DMS79 (cell line): Measurements from ENCODE around the gene TMEM54.

Experiments used
- DNase-seq: peaks from one replicate; lab custom pipeline; 2025; lab: John Stamatoyannopoulos, UW

TMEM54 gene

DNA sequence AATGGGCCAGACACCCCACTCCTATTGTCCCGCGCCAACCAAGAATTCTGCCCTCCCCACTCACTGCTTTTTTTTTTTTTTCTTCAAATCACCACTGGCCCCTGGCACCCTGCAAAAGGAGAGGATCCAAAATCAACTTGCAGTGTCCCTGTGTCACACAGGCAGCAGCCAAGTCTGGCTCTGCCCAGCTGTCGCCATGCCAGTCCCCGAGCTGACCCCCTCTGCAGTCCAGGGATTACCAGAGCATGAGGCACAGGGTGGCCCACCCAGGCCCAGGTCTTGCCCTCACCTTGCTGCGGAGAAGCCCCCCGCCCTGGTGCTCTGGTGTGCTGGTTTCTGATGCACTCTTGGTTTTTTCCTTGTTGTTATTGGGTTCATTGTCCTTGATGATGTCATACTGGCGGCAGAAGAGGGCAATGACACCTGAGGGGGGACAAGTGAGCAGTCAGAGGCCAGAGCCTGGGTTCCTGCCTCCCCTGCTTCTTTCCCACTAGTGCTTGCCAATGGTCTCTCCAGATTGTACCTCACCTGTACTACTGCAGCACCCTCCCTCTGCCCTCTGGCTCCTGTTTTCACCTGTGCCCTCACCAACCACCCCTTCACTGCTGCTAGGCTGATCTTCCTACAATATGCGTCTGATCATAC lies 36.7 kb downstream of the TMEM54 start:
- no peak for DNase-seq

DNA sequence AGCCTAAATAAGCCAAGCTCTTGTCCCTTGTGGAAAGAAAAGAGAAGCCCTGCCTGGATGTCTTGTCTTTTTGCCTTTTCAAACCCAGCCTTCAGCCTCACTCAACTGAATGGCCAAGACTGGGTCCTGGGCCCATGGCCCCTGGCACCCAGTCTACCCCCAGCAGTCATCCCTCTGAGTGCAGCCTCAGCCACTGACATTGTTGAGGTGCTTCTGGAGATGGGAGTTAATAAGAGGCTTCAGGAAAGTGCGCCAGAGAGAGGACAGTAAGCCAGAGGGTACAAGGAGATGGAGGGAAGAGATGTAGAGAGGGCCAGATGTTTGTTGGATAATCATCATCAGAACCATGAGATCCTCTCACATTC lies 37.3 kb downstream of the TMEM54 start:
- no peak for DNase-seq

DNA sequence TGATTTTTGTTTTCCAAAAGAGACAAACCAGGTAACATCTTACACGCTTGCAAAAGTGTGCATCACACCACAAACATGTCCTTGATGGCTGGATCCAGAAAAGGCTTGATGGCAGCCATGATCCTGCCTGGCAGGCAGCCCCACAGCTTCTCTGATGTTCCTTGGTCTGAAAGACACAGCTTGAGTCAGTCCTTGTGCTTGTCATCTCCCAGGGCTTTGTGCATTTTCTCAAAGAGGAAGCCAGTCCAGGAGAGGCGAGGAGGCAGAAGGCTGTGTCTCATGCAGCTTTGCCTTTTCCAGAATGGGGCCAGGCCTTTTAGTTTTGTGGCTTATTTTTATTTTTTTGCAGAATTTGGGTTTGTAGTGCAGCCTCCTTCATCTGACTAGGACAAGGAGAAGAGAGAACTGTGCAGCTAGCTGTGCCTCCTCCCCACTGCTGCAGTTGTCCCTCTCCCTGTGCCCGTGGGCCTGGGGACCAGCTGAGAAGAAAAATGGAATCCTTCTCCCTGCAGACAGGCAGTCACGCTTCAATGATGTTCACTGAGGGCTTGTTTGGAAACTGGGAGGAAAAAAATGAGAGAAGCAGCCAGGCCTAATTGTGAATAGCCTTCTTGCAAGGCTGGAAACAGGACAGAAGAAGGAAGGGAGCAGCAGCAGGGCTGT lies 37.8 kb downstream of the TMEM54 start:
- no peak for DNase-seq

DNA sequence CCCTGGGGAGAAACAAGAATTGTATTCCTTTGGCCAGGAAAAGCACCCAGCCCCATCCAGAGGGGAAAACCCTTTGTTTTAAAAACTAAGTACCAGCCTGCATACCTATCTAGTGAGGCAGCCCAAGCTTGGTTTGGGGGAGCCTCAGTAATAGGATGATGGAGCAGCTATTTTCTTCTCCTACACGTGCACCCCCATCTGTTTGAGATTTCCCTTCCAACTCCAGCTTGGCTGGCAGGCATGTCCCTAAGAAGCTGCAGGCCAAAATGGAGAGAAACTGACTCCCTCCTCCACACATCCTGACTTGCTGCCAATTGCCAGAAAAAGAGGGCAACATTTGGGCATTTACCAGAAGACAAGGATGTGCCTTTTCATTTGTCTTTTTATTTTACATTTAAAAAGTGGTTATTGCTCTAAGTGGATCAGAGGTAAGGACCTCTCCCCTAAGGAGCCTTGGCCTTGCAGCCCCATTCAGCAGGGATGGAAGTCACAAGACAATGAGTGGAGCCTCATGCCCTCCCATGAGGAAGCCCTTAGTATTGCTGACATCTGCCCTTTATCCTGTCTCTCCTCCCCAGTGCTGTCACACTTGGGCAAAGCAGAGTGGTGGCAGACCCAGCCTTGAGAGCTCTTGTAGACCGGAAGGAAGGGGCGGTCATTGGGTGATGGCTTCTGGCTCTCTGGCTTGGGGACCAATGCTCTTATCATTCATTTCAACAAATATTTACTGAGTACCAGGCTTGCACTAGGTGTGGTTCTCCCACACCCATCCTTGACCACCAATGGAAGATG lies 39.1 kb downstream of the TMEM54 start:
- DNase-seq: no peak

DNA sequence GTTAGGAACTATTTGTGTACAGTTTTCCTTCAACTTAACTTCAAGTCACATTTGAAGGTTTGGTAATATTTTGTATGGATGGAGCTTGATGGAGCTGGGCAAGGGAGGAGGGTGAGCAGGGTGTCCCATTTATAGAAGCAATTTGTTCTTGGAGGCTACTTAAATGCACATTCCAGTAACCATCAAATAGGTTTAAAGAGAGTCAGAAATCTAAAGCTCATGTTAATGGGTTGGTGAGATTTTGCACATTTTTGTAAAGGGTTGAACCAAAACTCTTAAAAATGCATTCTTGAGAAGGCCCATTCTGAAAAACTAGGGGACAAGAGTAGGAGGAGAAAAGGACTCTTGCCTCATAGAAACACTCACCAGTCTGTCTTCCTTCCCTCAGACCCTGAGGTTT lies 40.6 kb downstream of the TMEM54 start:
- no peak for DNase-seq

DNA sequence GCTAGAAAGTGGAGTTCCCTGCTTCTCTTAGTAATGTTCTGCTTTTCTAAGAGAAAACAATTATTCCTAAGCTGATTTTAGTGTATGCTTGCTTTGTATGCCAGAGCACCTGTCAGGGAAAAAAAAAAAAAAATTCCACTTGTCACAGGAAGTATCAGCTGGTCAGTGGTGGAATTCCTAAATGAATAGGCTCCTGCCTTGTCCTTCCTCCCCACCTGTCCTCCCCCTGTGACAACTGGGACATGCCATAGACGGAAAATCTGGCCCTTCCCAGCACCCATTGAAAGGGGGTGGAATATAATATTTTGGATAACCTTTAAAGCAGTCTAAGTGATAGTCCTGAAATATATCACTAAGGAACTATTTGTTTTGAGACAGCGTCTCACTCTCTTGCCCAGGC lies 41.3 kb downstream of the TMEM54 start:
- DNase-seq: no peak

DNA sequence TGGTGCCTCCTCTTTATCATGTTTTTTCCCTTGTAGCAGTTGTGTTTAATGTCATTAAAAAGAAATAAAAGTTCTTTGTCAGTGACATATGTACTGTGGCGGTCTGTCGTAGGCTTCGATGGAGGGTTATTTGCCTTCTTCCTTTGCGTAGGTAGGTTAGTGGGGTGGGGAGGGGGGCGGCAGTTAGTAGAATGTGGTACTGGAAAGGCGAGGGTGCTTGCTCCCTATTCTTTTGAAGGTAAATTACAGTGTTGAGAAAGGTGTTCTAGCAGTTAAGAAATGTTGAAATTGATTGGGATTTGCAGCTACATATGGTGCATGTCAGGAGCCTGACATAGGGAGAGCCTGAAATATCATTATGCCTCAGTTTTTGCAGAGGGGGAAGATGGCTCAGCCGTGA lies 42.4 kb downstream of the TMEM54 start:
- DNase-seq: no peak

DNA sequence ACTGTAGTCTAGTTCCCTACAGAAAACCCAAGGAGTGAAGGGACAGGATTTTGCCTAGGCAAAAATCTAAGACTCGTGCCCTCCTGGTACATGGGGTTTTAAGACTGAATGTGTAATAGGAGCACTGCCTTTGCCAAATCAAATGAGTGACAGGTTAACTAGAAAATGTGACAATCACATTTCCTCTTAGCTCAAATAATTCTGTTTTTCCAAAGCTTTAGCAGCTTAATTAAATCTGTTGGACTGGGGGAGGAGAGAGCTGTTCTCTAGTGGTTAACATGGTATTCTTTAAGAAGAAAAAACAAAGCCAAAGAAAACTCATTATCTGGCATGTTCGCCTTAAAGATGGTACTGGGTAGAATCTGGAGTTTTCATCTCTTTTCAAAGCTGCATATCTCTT lies 43.1 kb downstream of the TMEM54 start:
- no peak for DNase-seq

DNA sequence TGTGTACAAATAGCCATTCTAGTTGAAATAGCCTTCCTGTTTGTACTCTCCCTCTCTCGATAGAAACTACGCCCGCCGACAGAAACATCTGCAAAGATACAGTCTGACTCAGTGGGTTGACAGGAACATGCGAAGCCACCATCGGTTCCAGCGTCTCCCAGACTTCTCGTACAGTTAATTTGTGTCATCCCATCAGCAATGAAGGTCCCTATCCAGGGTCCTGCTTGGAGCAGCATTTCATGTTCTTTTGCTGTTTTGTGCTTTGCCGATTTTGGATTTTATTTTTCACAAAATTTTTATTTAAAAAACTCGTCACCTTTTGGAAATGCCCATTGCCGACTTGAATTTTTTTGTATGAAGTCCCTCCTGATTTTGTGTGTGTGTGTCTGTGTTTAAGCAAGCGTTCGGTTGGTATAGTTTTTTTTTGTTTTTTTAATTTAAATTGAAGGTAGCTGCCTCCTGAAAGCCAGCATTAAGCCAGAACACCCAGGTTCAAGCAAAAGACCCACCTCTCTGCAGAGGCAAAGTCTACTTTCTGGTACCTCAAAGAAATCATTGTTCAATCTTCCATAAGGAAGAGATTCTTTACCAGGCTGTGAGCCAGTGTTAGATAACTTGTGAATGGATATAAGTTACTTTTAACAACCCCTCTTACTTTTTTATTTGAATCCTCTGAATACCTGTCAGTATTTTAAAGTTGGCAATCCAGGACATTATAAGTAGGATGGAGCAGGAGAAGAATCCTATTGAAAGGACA lies 45.1 kb downstream of the TMEM54 start:
- no peak for DNase-seq

DNA sequence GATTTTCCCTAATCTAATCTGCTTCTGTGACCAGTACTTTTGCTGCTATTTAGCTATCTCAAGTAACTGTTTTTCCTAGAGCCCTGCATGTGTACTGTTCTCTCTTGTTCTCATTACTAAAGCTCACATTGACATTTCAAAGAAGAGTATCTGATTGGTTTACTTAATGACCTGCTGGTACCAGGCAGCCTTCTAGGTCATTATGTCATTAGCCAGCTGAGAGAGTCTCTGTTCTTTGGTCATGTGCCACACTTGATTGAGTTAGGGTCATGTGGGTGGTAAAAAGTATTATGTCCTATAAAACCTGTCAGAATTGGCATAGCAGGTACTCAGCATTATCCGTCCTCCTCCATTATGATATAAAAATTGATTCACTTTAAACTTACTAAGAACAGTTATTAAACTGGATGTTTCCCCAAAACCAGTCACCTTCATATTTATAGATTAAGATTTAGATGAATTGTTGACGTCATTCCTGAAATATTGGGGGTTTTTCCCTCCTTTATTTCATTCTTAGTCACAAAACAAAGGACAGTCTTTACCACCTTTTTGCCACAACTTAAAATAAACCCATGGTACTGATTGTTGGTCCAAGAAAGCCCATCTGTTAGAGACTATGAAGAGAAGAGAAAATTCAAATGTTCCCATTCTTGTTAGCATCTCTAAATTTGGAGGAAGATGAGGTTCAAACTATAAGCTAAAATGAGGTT lies 52.7 kb downstream of the TMEM54 start:
- DNase-seq: no peak
